ENCODE data around the gene MTOR. TPM values are rescaled to one million over a fixed set of nuclear protein-coding genes. Genes with fewer than 3 reads are reported as not detected.

The MTOR gene
- total and polyA plus RNA-seq, 2 donors (not counting 1 experiment from before 2014, with no cell fraction given) = 30.7 to 50.7 TPM

GRCh38 chr1:11252538-11252937 is 9.8 kb downstream of the MTOR start:
- no peaks in the 10 kb centered on the region for H4K20me1 ChIP-seq (ENCODE audit: control insufficient read depth, insufficient read depth, low read length, poor library complexity, severe bottlenecking)
- WGBS (ENCODE audit: insufficient coverage) = 88% methylated on average over 8 of the region's 8 CpGs

GRCh38 chr1:11248169-11248568 is 14.2 kb downstream of the MTOR start:
- WGBS (ENCODE audit: insufficient coverage) = 100% methylated on average over 2 of the region's 4 CpGs
- ChIA-PET CTCF (interaction anchor here (1.0 kb wide), 1 partner anchor 397 kb away, joined by 3 read pairs; no protein-coding TSS in a partner anchor), POLR2A (no interaction called here)
- H3K36me3 ChIP-seq (replicated peaks in 1 of 2; ENCODE audit: control extremely low read depth in 1 of 2, control insufficient read depth in 1 of 2, extremely low read depth in 1 of 2, insufficient read depth in 2 of 2, low read length in 1 of 2) = peaks cover 15 to 64% of the 10 kb centered on the region in 2 experiments
- no peak for DNase-seq
- Mint-ChIP-seq H3K9me3 (ENCODE audit: insufficient read depth) (no peaks in the 10 kb centered on the region), H3K4me3 (no peak overlapping the region), H3K27ac (no peak overlapping the region), H3K4me1 (no peaks in the 10 kb centered on the region), H3K27me3 (no peaks in the 10 kb centered on the region)
- H3K27me3 ChIP-seq (replicated peaks in 1 of 4; ENCODE audit: control extremely low read depth in 1 of 4, control insufficient read depth in 3 of 4, insufficient read depth in 4 of 4, low read length in 3 of 4) = no peaks in the 10 kb centered on the region
- no peaks in the 10 kb centered on the region for H3K9me3 ChIP-seq (ENCODE audit: control extremely low read depth in 1 of 3, control insufficient read depth in 2 of 3, insufficient read depth in 1 of 3, low read length in 2 of 3)
- H3K9ac ChIP-seq (ENCODE audit: low read length) = no peak overlapping the region
- intact Hi-C loops (cut with micrococcal nuclease) = no loop called here
- TF ChIP-seq CTCF (IDR thresholded peaks at IDR 0.05) (no peak), EZH2 (IDR thresholded peaks at IDR 0.05; ENCODE audit: borderline replicate concordance, insufficient read depth, low read depth, low read length, poor library complexity, severe bottlenecking) (no peak)
- no peaks in the 10 kb centered on the region for H3K4me1 ChIP-seq (ENCODE audit: control insufficient read depth in 2 of 2, insufficient read depth in 2 of 2, low read length in 2 of 2)
- peaks cover 7% of the 10 kb centered on the region for H3K79me2 ChIP-seq (ENCODE audit: control insufficient read depth, insufficient read depth, low read length)
- ATAC-seq (ENCODE audit: low read depth) = no peak
- H3K27ac ChIP-seq (ENCODE audit: low read length in 2 of 2) = no peak overlapping the region
- H4K20me1 ChIP-seq (ENCODE audit: control insufficient read depth, insufficient read depth, low read length, poor library complexity, severe bottlenecking) = no peaks in the 10 kb centered on the region
- no peak overlapping the region for H2AFZ ChIP-seq (ENCODE audit: insufficient read depth, low read depth, low read length, poor library complexity, severe bottlenecking)
- no peak overlapping the region for H3K4me3 ChIP-seq (ENCODE audit: control extremely low read depth in 1 of 5, extremely low read depth in 1 of 5, insufficient read depth in 1 of 5, low read depth in 2 of 5, low read length in 4 of 5)
- H3K4me2 ChIP-seq (replicated peaks; ENCODE audit: low read depth, low read length, poor library complexity, severe bottlenecking) = no peak overlapping the region

More at GRCh38 chr1:11252538-11252937, 9.8 kb downstream of the MTOR start:
- H3K9ac ChIP-seq (ENCODE audit: low read length) = no peak overlapping the region
- ATAC-seq (ENCODE audit: low read depth) (no peak), DNase-seq (no peak)
- no peak overlapping the region for H3K27ac Mint-ChIP-seq
- H3K27ac ChIP-seq (ENCODE audit: low read length in 2 of 2) = no peak overlapping the region
- ChIA-PET POLR2A (no interaction called here), CTCF (interaction anchor here (1.1 to 5.3 kb wide), 2 partner anchors 11 to 393 kb away, joined by 3 to 32 read pairs; no protein-coding TSS in a partner anchor)
- no peaks in the 10 kb centered on the region for H3K9me3 Mint-ChIP-seq (ENCODE audit: insufficient read depth)
- no peak overlapping the region for H3K4me3 ChIP-seq (ENCODE audit: control extremely low read depth in 1 of 5, extremely low read depth in 1 of 5, insufficient read depth in 1 of 5, low read depth in 2 of 5, low read length in 4 of 5)
- no peaks in the 10 kb centered on the region for H3K27me3 Mint-ChIP-seq
- H3K9me3 ChIP-seq (ENCODE audit: control extremely low read depth in 1 of 3, control insufficient read depth in 2 of 3, insufficient read depth in 1 of 3, low read length in 2 of 3) = no peaks in the 10 kb centered on the region
- H3K4me3 Mint-ChIP-seq = no peak overlapping the region
- no peaks in the 10 kb centered on the region for H3K4me1 ChIP-seq (ENCODE audit: control insufficient read depth in 2 of 2, insufficient read depth in 2 of 2, low read length in 2 of 2)
- peaks cover 10% of the 10 kb centered on the region for H3K79me2 ChIP-seq (ENCODE audit: control insufficient read depth, insufficient read depth, low read length)
- H3K4me2 ChIP-seq (replicated peaks; ENCODE audit: low read depth, low read length, poor library complexity, severe bottlenecking) = no peak overlapping the region
- TF ChIP-seq EZH2 (IDR thresholded peaks at IDR 0.05; ENCODE audit: borderline replicate concordance, insufficient read depth, low read depth, low read length, poor library complexity, severe bottlenecking) (no peak), CTCF (IDR thresholded peaks at IDR 0.05) (no peak)
- no peak overlapping the region for H2AFZ ChIP-seq (ENCODE audit: insufficient read depth, low read depth, low read length, poor library complexity, severe bottlenecking)
- intact Hi-C loops (cut with micrococcal nuclease) = no loop called here
- H3K4me1 Mint-ChIP-seq = no peaks in the 10 kb centered on the region
- peaks cover 17 to 72% of the 10 kb centered on the region in 2 experiments for H3K36me3 ChIP-seq (replicated peaks in 1 of 2; ENCODE audit: control extremely low read depth in 1 of 2, control insufficient read depth in 1 of 2, extremely low read depth in 1 of 2, insufficient read depth in 2 of 2, low read length in 1 of 2)
- H3K27me3 ChIP-seq (replicated peaks in 1 of 4; ENCODE audit: control extremely low read depth in 1 of 4, control insufficient read depth in 3 of 4, insufficient read depth in 4 of 4, low read length in 3 of 4) = no peaks in the 10 kb centered on the region
